NCI-H146 treated with DMSO at 0.1 percent for 48 hours (cell line): ENCODE data around the gene OSM.
A peak's percentile ranks its signal among the peaks of the same experiment; 100 is the strongest.

Experiments
- DNase-seq: peaks from one replicate; lab custom pipeline; 2025; ENCODE audit not compliant: unreplicated experiment; lab: John Stamatoyannopoulos, UW

The OSM gene

DNA sequence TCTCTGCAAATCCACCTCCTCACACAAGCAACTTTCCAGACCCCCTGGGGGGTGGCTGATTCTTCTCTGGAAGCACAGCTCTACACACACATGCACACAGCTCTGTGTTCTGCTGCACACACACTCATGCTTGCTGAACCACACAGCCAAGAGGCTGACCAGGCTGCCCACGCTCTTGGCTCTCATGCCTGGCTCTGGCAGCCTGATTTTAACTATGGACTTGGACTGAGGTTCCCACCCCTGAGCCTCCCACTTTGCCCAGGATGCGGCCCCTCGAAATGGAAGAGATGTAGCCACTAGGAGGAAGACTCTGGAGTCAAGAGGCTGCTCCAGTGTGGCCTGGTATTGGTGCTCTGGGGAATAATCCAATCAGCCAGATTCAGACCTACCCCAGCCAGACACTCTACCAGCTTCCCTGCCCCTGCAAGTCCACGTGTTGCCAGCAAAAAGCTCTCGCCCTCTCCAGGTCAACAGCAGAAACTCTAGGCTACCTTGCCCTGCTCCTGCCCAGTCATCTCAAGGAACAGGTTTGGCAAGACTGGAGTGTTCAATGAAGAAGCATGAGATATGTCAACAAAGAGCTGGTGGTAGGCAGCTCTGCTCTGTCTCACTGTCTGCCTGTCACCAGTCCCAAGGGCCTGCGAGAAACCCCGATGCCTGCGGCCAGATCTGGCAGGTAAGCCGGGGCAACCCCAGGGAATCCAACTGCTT is 31.5 kb upstream of the OSM start:
- no peak for DNase-seq

DNA sequence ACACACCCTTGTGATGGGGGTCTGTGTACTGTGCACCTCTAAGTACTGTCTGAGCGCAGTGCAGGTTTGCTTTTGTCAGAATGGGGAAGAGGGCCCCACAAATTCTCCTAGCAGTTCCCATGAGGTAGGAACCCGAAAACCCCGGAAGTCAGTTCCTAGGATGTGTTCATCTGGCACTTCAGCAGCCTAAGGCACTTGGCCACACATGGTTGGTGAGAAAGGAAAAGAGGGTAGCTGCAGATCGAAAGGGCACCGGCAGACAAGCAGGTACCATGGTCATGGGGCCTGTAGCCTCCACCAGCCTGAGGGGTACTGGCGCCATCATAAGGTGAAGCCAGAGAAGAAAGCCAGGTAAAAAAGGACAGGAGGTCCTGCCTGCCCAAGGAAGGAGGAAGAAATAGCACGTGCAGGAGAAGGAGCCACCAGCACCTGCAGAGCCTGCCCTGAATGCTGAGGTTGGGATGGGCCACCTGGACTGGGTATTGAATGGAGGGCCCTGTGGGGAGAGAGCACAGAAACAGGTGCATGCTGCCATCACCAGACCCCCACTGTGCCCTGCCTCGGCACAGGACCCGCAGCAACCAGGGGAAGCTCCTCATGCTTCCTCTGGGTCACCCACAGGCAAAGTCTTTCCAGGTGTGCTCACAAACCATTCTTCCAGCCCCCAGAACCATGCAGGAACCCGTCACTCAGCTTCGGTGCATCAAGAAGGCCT is 30.8 kb upstream of the OSM start:
- DNase-seq, result peak; percentile 11

DNA sequence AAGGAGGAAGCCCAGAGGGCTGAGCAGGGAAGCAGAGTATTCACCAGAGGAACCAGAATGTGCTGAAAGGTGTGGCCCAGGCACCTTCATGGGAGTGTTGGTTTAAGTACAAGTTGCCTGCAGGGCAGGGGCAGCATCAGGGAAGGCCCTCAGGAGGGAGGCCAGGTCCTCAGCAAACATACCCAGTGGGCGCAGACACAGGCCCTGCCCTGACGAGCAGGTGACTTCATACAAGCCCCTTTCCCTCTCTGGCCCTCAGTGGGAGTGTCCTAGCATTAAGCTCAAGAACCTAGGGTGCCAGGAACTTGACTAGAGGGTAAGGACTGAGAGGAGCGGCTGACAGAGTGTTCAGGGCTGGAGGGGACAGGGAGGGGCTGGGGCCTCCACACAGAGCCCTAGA is 30.2 kb upstream of the OSM start:
- no peak for DNase-seq

DNA sequence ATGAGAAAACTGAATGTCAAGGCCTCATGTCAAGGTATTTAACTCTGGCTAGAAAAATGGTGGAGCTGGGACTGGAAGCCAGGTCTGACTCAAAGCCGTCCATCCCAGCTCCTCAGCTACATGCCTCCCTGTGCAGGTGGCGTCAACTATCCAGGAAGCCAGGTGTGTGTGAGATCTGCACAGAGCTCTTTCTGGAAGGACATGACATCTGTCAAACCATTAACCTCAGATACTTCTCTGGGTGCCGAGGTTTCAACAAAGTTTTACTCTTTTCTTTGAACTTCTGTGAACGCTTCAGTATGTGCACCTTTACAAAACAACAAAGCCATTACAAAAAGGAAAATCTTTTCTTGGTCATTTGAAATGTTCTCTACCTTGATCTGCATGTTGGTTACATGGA is 29.7 kb upstream of the OSM start:
- no peak for DNase-seq

DNA sequence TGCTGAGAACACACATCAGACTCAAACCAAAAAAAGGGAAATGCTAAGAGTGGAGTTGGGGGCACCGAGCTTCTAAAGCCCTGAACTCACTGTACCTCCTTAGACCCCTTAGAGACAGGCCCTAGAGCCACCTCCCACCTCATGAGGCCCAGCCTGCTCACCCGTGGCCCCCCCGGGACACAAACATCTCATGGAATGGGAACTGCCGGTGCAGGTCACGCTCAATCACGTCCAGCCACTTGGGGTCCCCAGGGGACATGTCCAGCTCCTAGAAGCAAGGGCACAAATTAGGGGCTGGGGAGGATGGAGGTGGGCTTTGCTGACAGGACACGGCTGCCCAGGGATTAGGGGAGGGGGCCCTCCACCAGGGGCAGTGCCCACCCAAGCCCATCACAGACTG is 28.9 kb upstream of the OSM start:
- DNase-seq, result no peak

DNA sequence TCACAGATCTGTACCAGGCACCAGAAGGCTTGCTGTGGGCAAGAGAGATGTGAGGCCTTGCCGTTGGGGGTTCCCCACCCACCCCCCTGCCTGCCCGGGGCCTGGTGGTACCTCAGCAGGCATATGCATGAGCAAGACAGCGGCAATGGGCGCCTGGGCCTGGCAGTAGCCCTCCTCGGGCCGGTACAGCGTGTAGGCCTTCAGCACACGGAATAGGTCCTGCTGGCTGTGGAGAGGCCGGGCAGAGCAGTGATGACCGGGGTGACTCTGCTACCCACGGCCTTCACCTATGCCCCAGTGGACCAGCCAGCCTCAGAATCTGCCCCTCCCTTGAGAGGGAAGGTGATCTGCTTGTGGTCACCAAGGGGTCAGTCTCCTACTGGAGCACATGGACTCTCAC is 28.2 kb upstream of the OSM start:
- DNase-seq, result no peak

DNA sequence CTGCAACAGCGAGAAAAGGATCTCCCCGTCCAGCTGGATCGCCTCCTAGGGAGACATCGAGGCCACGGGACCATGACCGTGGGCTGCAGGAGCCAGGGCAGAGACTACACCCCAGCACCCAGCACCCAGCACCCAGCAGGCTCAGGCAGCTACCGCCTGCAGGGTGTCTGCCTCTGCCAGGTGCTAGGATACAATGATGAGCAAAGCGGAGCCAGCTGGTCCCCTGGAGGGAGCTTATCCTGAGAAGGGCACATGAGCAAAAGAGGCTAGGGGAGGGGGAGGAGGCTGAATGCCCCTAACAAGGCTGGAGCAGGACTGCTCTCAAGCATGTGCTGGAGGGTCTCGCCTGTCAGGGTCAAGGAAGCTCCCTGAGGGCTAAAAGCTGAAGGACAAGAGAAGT is 27.4 kb upstream of the OSM start:
- no peak for DNase-seq

DNA sequence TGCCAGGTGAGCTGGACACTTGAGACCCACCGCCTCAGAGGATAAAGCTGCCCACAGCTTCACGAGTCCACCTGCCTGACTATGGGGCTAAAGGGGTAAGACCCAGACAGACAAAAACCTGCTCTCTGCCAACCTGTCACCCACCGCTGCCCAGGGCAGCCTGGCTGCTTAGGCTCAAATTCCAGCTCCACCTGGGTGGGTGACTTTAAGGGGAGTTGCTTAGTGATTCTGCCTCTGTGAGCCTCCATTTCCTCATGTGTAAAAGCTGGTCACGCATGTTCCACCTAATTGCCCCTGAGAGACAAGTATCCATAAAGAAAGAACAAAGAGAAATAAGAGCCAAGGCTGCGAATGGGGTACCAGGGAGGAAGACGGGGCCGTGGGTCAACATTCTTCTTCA is 26.4 kb upstream of the OSM start:
- no peak for DNase-seq

DNA sequence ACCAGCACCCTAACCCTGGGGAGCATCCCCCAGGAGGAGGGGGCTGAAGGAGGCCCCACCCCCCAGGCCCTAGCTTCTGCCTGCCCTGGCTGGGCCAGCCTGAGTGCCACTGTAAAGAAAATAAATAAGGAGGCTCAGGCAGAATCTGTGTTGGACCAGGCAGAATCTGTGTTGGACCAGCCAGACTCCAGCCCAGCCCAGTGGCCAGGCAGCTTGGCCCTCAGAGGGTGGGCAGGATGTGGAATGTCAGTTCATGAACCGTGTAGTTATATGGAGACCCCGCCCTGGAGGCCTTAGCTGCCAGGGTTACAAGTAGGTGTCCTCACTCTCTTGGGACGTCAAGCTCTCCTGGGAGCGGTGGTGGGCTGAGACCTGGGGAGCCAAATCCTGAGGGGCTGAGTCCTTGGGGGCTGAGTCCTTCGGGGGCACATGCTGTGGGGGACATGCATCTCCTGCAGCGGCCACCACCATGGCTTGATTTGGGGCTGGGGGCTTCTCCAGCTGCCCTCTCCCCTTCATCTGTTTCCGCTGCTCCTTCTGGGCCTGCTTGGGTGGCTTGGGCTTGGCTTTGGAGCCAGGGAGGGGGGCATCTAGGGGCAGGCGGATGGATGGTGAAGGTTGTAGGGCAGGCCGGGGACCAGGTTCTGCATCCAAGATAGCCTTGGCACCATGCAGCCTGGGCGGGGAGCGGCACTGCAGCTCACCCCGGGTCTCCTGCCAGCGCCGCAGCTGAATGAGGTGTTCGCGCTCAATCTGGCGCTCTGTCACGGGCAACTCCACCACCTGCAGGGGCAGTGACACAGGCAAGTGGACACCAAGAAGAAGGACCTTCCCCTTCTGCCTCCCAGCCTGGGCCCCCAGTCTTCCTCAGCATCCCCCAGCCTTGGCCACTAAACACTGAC is 25.7 kb upstream of the OSM start:
- no peak for DNase-seq

DNA sequence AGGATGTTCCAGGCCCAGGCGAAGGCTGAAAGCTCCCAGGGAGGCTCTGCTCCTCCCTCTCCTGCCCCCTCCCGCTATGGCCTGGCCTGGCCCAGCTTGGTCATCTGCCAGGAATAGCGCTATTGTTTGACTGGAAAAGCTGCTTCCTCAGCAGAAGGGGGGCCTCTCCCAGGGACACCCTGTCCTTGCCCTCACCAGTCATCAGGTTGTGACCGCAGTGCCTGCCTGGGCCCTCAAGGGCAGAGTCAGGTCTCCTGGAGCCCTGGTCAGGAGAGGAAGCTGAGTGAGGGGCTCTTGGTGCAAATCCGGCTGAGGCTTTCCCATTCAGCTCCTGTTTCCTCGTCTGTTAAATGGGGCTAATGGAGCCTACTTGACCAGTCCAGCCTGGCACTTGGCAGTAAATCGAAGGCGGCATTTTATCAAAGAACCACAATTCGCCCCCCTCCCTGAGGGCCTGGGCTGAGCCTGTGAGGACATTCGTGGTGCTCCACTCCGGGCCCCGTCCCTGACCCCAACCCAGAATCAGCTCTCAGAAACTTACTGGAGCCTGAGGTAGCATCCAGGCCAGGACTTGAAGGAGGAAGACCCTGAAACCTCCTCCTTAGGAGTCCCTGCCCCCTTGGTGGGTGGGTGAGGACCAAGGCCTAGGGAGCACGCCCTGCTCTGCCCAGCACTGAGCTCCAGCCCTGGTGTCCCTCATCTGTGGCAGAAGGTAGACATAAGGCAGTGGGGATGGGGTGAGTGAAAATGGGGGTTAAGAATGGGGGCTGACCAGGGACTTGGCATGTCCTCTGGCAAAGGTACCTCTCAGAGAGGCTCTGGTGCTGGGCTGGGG is 24.6 kb upstream of the OSM start:
- DNase-seq, result no peak

DNA sequence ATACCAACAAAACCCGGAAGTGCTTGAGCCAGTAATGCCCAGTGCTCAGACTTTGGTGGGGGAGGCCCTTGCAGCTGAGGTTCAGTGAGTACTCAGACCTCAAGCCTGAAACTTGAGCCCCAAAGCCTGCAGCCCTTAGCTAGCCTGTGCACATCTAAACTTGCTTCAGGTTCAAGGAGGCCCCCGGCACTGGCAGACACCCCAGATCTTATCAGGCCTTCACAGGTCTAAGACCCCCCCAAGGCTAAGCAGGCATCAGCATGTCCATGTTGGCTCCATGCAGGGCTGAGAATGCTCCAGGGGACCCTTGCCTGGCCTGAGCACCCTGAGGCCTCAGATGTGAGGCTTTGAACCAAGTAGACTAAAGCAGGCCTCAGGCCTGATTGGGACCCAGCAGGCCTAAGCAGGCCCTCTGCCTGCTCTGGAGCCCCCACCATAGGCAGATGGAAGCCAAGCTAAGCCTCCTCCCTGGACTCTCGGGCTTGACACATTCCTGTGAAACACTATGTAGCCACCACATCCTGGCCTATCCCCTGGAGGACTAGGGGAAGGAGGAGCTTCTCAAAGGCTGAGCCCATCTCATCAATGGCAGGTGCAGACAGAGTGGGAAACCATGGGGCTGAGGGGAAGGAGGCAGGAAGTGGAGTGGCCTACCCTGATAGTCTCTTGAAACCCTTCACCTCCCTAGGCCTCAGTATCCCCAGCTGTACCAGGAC is 23.8 kb upstream of the OSM start:
- no peak for DNase-seq

DNA sequence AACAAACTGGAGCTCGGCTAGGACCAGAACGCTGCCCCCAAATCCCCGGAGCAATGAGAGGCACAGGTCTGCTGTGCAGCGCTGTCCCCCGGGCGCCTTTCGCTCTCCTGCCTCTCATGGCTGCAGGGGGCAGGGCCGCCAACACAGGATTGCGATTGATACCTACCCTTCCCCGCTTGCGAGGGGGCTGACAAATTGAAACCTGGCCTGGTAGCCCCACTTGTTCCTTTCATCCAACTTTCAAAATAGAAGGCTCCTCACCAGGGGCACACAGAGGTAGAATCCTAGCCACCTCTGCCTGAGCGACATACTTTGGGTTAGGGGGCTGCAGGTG is 23.3 kb upstream of the OSM start:
- DNase-seq, result no peak

DNA sequence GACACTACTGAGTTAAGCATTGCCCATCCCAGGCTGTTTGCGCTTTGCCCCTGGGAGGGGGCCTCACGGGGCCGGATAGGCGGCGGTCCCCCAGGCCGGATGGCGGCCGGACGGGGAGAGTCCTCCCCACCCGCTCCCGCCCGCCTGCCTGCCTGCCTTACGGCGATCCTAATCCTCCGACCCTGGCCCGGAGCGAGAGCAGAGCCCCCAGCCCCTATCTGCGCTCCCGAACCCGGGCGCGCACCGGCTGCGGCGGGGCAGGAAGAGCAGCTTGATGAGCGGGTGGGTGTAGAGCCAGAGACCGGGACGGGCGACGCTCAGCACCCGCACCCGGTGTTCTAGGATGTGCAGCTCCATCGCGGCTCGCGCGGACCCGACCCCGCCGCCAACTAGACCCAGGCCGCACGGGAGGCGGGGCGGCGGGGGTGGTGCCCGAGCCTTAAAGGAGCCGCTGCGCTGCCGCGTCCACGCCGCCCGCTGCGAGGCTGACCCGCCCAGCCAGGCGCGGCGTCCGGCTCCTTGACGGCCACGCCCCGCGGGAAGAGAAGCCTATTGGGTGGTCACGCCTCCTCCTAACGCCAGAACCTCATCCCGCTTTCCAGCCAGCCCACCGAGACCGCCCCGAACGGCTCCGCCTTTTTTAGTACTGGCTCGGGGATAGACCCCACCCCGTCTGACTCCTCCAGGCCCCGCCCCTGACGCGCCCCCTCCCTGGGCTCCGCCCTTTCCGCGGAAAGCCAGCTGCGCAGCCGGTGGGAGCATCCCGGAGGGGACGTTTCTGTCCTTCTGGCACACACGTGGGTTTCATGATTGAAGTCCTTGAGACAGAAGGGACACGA is 22.7 kb upstream of the OSM start, which contains the start of gene CASTOR1:
CASTOR1 (minus strand) TSS at position 365 of the 839 bp plus-strand sequence; CDS start at position 357, 8 bp downstream.
- peak; percentile 84 for DNase-seq

DNA sequence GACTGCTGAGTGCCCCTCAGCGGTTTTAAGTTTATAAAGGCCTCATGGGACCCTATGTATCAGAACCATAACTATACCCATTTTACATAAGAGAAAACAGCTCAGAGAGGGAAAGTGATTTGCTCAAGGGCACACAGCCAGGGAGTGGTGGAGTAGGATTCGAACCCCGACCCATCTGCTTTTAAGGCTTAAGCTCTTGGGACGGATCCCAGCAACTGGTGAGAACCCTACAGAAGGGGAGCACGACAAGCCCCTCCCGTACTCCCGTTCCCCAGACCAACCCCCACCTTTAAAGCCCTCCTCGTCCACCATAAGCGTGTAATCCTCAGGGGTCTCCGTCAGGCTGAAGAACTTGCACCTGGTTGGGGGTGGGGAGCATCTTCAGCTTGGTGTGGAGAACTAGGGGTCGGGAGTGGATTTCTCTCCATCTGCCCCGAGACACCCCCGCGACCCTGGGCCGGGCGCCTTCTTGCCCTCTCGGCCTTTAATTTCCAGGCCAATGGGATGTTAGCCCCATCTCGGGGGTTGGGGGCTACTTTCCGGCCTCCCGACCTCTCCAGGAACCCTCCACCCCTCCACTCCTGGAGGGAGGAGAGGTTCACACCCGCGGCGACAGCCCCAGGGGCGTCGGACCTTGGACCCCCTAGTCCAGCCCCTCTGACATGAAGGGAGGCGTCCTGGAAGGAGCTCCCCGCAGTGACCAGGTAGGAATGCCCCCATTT is 21.9 kb upstream of the OSM start:
- DNase-seq, result no peak

DNA sequence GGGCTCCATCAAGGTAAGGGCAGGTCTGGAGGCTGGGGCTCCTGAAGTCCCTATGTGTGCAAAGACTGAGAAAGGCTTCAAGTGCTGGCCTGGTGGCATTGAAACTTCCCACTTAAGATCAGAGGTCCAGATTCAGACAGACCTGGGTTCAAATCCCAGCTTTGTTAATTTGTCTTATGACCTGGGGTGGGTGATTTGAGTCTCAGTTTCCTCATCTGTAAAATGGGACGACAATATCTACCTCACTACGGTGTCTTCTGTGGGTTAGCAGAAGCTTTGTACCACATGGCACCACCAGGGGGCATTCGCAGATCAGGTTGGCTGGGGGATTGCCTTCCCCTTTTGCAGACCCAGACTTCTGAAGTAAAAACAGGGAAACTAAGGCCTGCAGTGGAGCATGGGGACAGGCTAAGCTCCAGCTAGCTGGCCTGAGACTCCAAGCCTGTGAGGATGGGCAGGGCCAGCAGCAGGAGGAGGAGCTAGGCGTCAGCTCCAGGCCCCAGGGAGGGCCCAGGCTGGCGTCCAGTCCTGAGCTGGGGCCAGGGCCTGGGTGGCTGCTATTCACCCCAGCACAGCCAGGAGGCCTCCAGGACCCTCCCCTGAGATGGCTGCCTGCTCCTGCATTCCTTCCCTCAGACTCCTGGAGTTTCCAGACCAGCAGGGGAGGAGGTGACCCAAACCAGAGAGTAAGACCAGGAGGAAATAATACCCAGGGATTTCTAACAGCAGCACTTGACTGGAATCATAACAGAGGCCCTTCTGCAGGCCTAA is 21.2 kb upstream of the OSM start:
- DNase-seq, result no peak

DNA sequence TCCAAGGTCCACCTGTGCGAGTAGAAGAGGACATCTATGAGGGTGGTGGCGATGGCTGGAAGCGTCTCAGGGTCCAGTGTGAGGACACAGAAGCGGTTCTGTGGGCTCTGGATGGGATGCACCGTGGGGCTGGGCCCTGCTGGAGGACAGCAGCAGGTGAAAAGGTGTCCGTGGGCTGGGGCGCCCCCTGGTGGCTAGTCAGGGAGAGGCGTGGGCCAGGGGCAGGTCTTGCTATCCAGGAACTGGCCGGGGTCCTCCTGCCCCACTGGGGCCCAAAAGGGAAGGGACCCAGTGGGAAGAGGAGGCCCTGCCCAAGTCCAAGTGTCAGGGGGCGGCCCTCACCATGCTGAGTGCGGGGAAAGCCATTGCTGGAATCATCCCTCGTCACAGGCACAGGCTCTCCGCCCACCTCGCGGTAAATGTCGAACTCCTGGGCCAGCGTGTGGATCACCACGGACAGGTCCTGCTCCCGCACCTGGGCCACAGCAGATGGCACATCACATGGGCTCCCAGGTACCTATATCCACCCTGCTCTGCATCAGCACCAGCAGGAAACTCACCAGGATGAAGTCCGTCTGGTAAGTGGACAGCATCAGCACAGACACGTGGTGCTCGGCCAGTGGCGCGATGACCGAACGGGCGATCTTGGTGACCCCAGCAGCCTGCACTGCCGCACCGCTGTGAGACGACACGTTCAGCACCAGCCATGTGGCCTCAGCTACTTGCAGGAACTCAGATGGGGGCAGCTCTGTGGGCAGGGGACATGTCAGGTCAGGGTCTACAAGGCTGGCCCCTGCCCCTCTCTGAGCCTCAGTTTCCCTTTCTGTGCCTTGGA is 20.4 kb upstream of the OSM start:
- DNase-seq, result no peak

DNA sequence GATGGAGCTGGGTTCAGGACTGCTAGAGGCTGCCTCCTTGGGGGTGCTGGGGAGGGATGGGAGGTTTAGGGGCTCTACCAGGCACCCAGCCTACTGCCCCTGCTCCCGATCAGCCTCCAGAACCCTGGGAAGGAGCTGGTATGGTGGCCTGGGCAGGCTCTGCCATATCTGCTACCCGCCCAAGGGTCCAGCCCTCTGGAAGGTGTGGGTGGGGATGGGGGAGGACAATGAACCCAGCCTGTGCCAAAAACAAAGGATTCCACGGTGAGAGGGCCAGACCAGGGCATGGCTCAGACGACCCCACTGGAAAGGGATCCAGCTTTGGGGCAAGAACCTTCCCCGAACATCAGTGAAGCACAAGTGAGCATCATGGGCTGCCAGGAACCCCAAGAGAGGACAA is 19.7 kb upstream of the OSM start:
- no peak for DNase-seq
